Bone marrow (tissue), 2 donors: ENCODE results near the gene SH3RF3.

ENCODE experiments used
- DNase-seq, 2 donors: peaks; one replicate each; lab custom pipeline; 2025; lab: John Stamatoyannopoulos, UW

The SH3RF3 gene

GRCh38 chr2:109139865-109140396, 10.9 kb downstream of the SH3RF3 start:
- no peak for DNase-seq

- DNase-seq, result no peak
Measured at GRCh38 chr2:109141006-109141600, 12.1 kb downstream of the SH3RF3 start.

GRCh38 chr2:109141727-109142283, 12.8 kb downstream of the SH3RF3 start:
- no peak for DNase-seq

- DNase-seq, result no peak
Measured at GRCh38 chr2:109142416-109143210, 13.6 kb downstream of the SH3RF3 start.

- no peak for DNase-seq
Measured at GRCh38 chr2:109143214-109144187, 14.5 kb downstream of the SH3RF3 start.

GRCh38 chr2:109144271-109144670, 15.3 kb downstream of the SH3RF3 start:
- no peak for DNase-seq

- DNase-seq, result no peak
Measured at GRCh38 chr2:109144721-109145120, 15.7 kb downstream of the SH3RF3 start.

GRCh38 chr2:109145286-109145685, 16.3 kb downstream of the SH3RF3 start:
- no peak for DNase-seq

- no peak for DNase-seq
Measured at GRCh38 chr2:109147405-109147804, 18.4 kb downstream of the SH3RF3 start.

- no peak for DNase-seq
Measured at GRCh38 chr2:109148117-109148746, 19.2 kb downstream of the SH3RF3 start.

- no peak for DNase-seq
Measured at GRCh38 chr2:109148991-109149645, 20.1 kb downstream of the SH3RF3 start.

GRCh38 chr2:109150559-109150958, 21.6 kb downstream of the SH3RF3 start:
- no peak for DNase-seq

GRCh38 chr2:109151519-109151918, 22.5 kb downstream of the SH3RF3 start:
- no peak for DNase-seq

GRCh38 chr2:109153005-109153784, 24.2 kb downstream of the SH3RF3 start:
- DNase-seq, result no peak

GRCh38 chr2:109153807-109154206, 24.8 kb downstream of the SH3RF3 start:
- no peak for DNase-seq

GRCh38 chr2:109154226-109154625, 25.2 kb downstream of the SH3RF3 start:
- no peak for DNase-seq

- DNase-seq, result no peak
Measured at GRCh38 chr2:109155553-109156451, 26.8 kb downstream of the SH3RF3 start.

- no peak for DNase-seq
Measured at GRCh38 chr2:109157563-109158105, 28.6 kb downstream of the SH3RF3 start.

- DNase-seq, result no peak
Measured at GRCh38 chr2:109158237-109158636, 29.2 kb downstream of the SH3RF3 start.
